SKM-1 treated with dmso at 0.1 percent for 144 hours (cell line): ENCODE measurements around the gene SNRNP70.
A peak's percentile ranks its signal among the peaks of the same experiment; 100 is the strongest.
"Not testable (repeated sequence)": the region's sequence is repeated elsewhere in the genome, so short reads cannot be mapped to it uniquely, and the experiment has no call there.

Experiments
- DNase-seq: peaks from one replicate; lab custom pipeline; 2025; ENCODE audit not compliant: unreplicated experiment; lab: John Stamatoyannopoulos, UW

SNRNP70 gene

GRCh38 chr19:49118565-49119410 lies 33.5 kb downstream of the SNRNP70 start, which contains the start of gene C19orf73:
TSS of gene C19orf73 (minus strand) at chr19:49119143. CDS start at chr19:49119022, 121 bp downstream.
- peak; percentile 76 for DNase-seq

GRCh38 chr19:49119411-49120324 lies 34.4 kb downstream of the SNRNP70 start, which contains the start of gene PPFIA3:
TSS of gene PPFIA3 (plus strand) at chr19:49119544. CDS start at chr19:49127874, 8,330 bp downstream.
- DNase-seq, result no peak

- DNase-seq, result no peak
These were observed 35.1 kb downstream of the SNRNP70 start for GRCh38 chr19:49120325-49120683.

GRCh38 chr19:49120868-49121267 lies 35.6 kb downstream of the SNRNP70 start:
- DNase-seq, result no peak

- not testable (repeated sequence) for DNase-seq
These were observed 36.6 kb downstream of the SNRNP70 start for GRCh38 chr19:49121841-49122240.

- not testable (repeated sequence) for DNase-seq
These were observed 38.0 kb downstream of the SNRNP70 start for GRCh38 chr19:49123285-49123684.

- DNase-seq, result no peak
These were observed 39.9 kb downstream of the SNRNP70 start for GRCh38 chr19:49125025-49125731.

GRCh38 chr19:49126575-49126974 lies 41.3 kb downstream of the SNRNP70 start:
- DNase-seq, result no peak

GRCh38 chr19:49127225-49127624 lies 42.0 kb downstream of the SNRNP70 start:
- not testable (repeated sequence) for DNase-seq

GRCh38 chr19:49127674-49128544 lies 42.7 kb downstream of the SNRNP70 start:
- peak; percentile 91 for DNase-seq

- DNase-seq, result no peak
These were observed 43.4 kb downstream of the SNRNP70 start for GRCh38 chr19:49128545-49129237.

GRCh38 chr19:49129238-49129583 lies 44.0 kb downstream of the SNRNP70 start:
- DNase-seq, result no peak

GRCh38 chr19:49130325-49130724 lies 45.1 kb downstream of the SNRNP70 start:
- no peak for DNase-seq

- DNase-seq, result no peak
These were observed 47.8 kb downstream of the SNRNP70 start for GRCh38 chr19:49132974-49133609.

- no peak for DNase-seq
These were observed 48.6 kb downstream of the SNRNP70 start for GRCh38 chr19:49133621-49134454.

GRCh38 chr19:49135686-49136085 lies 50.4 kb downstream of the SNRNP70 start:
- DNase-seq, result no peak

GRCh38 chr19:49136771-49137171 lies 51.5 kb downstream of the SNRNP70 start:
- DNase-seq, result no peak

- DNase-seq, result no peak
These were observed 55.7 kb downstream of the SNRNP70 start for GRCh38 chr19:49140951-49141350.
